HepG2 (cell line): ENCODE measurements around the gene ZNF771. TPM values are rescaled to one million over a fixed set of nuclear protein-coding genes. Genes with fewer than 3 reads are reported as not detected.

Experiments
- ATF7-NPFF ChIP-seq: sonication (generic); formaldehyde crosslinking; IDR thresholded peaks from 2 replicates; pipeline ENCODE4 v1.8.1; 2023; ENCODE audit warnings: mild to moderate bottlenecking, low read depth, missing genetic modification reagents, moderate library complexity
- MAFG ChIP-seq: sonication (generic); formaldehyde crosslinking; IDR thresholded peaks from 2 replicates; pipeline ENCODE4 v1.5.1; 2020; ENCODE audit warnings: mild to moderate bottlenecking, missing genetic modification reagents
- MTERF4 ChIP-seq: sonication (generic); formaldehyde crosslinking; IDR thresholded peaks from 2 replicates; pipeline ENCODE4 v1.8.0; 2023; ENCODE audit warnings: mild to moderate bottlenecking, missing genetic modification reagents
- PHF8 ChIP-seq: sonication (generic); formaldehyde crosslinking; IDR thresholded peaks from 2 replicates; pipeline ENCODE4 v1.5.0; 2020; ENCODE audit warnings: missing genetic modification reagents
- REST ChIP-seq, 2 experiments: IDR thresholded peaks; 2 replicates each; pipeline ENCODE4 v1.6.1; 2011 to 2012; ENCODE audit warnings: low read length in 2 of 2, borderline replicate concordance in 1 of 2, low read depth in 1 of 2, mild to moderate bottlenecking in 1 of 2, moderate library complexity in 1 of 2
- ZBTB1 ChIP-seq: sonication (generic); formaldehyde crosslinking; IDR thresholded peaks from 2 replicates; pipeline ENCODE4 v1.4.0; 2020; ENCODE audit warnings: missing genetic modification reagents, borderline replicate concordance
- ZBTB3 ChIP-seq: sonication (generic); formaldehyde crosslinking; IDR thresholded peaks from 2 replicates; pipeline ENCODE4 v1.4.0; 2020; ENCODE audit warnings: low read depth, mild to moderate bottlenecking, moderate library complexity, missing genetic modification reagents, borderline replicate concordance
- ZFP1 ChIP-seq: IDR thresholded peaks from 2 replicates; pipeline ENCODE4 v1.6.1; 2016
- ZNF264 ChIP-seq: sonication (generic); formaldehyde crosslinking; IDR thresholded peaks from 2 replicates; pipeline ENCODE4 v1.4.0; 2020; ENCODE audit warnings: missing genetic modification reagents
- ZNF446 ChIP-seq: sonication (generic); formaldehyde crosslinking; IDR thresholded peaks from 2 replicates; pipeline ENCODE4 v1.5.0; 2020; ENCODE audit warnings: mild to moderate bottlenecking, missing genetic modification reagents
- ZNF564 ChIP-seq: sonication (generic); formaldehyde crosslinking; IDR thresholded peaks from 2 replicates; pipeline ENCODE4 v1.8.1; 2023; ENCODE audit warnings: mild to moderate bottlenecking, missing genetic modification reagents
- ZNF720 ChIP-seq: sonication (generic); formaldehyde crosslinking; IDR thresholded peaks from 2 replicates; pipeline ENCODE4 v1.4.0; 2020; ENCODE audit warnings: missing genetic modification reagents
- ZNF782 ChIP-seq: sonication (generic); formaldehyde crosslinking; IDR thresholded peaks from 2 replicates; pipeline ENCODE4 v1.4.0; 2020; ENCODE audit warnings: missing genetic modification reagents, mild to moderate bottlenecking, borderline replicate concordance
- ZNF816 ChIP-seq: sonication (generic); formaldehyde crosslinking; IDR thresholded peaks from 2 replicates; pipeline ENCODE4 v1.8.0; 2022; ENCODE audit warnings: missing genetic modification reagents, mild to moderate bottlenecking, borderline replicate concordance
- ZSCAN29 ChIP-seq: sonication (generic); formaldehyde crosslinking; conservative IDR thresholded peaks from 2 replicates; pipeline ENCODE4 v1.4.0; 2020; ENCODE audit warnings: mild to moderate bottlenecking, missing genetic modification reagents
- polyA plus RNA-seq, 8 experiments: library from polyadenylated mRNA; depleted of rRNA in 3 of 8; stranded (reverse) in 7 of 8; unstranded in 1 of 8; fragments of >200 nt; fragmentation: Illumina TruSeq in 4 of 8; extraction: Trizol in 4 of 8; gene quantifications; 2 replicates each; pipeline versions ENCODE4 v1.2.1 to v1.2.3, GENCODE V29; 2011 to 2016; ENCODE audit warnings: low read depth in 4 of 8, missing spikeins in 1 of 8, mixed read lengths in 1 of 8; ENCODE audit not compliant: insufficient read depth in 1 of 8
- total RNA-seq, 5 experiments: library from RNA; depleted of rRNA; stranded (reverse); fragments of >200 nt; fragmentation: Illumina TruSeq; extraction: Trizol; gene quantifications; 2 replicates each; pipeline ENCODE4 v1.2.3, GENCODE V29; 2016; ENCODE audit warnings: low read depth in 1 of 5
- TF ChIP-seq, protein P1 (sequence below): sonication (generic); formaldehyde crosslinking; IDR thresholded peaks from 2 replicates; pipeline ENCODE4 v1.5.1; 2020; ENCODE audit warnings: missing genetic modification reagents, mild to moderate bottlenecking, borderline replicate concordance
- TF ChIP-seq, protein P2 (sequence below): IDR thresholded peaks from 2 replicates; pipeline ENCODE4 v1.6.1; 2018; ENCODE audit warnings: missing genetic modification reagents, mild to moderate bottlenecking, missing compliant biosample characterization
- TF ChIP-seq, protein P3 (sequence below): sonication (generic); formaldehyde crosslinking; IDR thresholded peaks from 2 replicates; pipeline ENCODE4 v1.4.0; 2020; ENCODE audit warnings: missing genetic modification reagents
- TF ChIP-seq, protein P4 (sequence below): IDR thresholded peaks from 2 replicates; pipeline ENCODE4 v1.6.1; 2018; ENCODE audit warnings: missing genetic modification reagents

The ZNF771 gene
- total and polyA plus RNA-seq, 2 of the 13 experiments (the other 11 are each of a cell fraction or from before 2014, with no cell fraction given): 5.0 to 11.8 TPM

GRCh38 chr16:30449116-30449435 is 41.7 kb downstream of the ZNF771 start (continued):
- TF ChIP-seq, protein P1, sequence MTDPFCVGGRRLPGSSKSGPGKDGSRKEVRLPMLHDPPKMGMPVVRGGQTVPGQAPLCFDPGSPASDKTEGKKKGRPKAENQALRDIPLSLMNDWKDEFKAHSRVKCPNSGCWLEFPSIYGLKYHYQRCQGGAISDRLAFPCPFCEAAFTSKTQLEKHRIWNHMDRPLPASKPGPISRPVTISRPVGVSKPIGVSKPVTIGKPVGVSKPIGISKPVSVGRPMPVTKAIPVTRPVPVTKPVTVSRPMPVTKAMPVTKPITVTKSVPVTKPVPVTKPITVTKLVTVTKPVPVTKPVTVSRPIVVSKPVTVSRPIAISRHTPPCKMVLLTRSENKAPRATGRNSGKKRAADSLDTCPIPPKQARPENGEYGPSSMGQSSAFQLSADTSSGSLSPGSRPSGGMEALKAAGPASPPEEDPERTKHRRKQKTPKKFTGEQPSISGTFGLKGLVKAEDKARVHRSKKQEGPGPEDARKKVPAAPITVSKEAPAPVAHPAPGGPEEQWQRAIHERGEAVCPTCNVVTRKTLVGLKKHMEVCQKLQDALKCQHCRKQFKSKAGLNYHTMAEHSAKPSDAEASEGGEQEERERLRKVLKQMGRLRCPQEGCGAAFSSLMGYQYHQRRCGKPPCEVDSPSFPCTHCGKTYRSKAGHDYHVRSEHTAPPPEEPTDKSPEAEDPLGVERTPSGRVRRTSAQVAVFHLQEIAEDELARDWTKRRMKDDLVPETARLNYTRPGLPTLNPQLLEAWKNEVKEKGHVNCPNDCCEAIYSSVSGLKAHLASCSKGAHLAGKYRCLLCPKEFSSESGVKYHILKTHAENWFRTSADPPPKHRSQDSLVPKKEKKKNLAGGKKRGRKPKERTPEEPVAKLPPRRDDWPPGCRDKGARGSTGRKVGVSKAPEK (CRISPR knock-in tag): 0 out of 2 replicates have a peak, but pooled peaks have one; percentile 51
- TF ChIP-seq ZNF564 (CRISPR knock-in tag) (no peak), ZNF782 (CRISPR knock-in tag) (no peak), MTERF4 (CRISPR knock-in tag) (no peak), ZFP1 (CRISPR knock-in tag) (0 out of 2 replicates have a peak, but pooled peaks have one; percentile 29), ZSCAN29 (0 out of 2 replicates have a peak, but pooled peaks have one; percentile 66), ZNF264 (CRISPR knock-in tag) (no peak), ZNF446 (CRISPR knock-in tag) (no peak), ZBTB3 (CRISPR knock-in tag) (peak; percentile 93; the same call in 1 of the 2 replicates), ZNF720 (CRISPR knock-in tag) (0 out of 2 replicates have a peak, but pooled peaks have one; percentile 59), REST (IDR thresholded peaks at IDR 0.05; ENCODE audit: borderline replicate concordance in 1 of 2, low read depth in 1 of 2, low read length in 2 of 2) (peak in 1 of 2 experiments; percentile 59; a peak in 1 of 4 replicates), PHF8 (CRISPR knock-in tag) (peak; percentile 17; the same call in 1 of the 2 replicates), ATF7-NPFF (CRISPR knock-in tag) (no peak), ZNF816 (CRISPR knock-in tag) (no peak), MAFG (CRISPR knock-in tag) (no peak), ZBTB1 (CRISPR knock-in tag) (no peak)
- TF ChIP-seq, protein P2, sequence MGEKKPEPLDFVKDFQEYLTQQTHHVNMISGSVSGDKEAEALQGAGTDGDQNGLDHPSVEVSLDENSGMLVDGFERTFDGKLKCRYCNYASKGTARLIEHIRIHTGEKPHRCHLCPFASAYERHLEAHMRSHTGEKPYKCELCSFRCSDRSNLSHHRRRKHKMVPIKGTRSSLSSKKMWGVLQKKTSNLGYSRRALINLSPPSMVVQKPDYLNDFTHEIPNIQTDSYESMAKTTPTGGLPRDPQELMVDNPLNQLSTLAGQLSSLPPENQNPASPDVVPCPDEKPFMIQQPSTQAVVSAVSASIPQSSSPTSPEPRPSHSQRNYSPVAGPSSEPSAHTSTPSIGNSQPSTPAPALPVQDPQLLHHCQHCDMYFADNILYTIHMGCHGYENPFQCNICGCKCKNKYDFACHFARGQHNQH (CRISPR knock-in tag): peak; percentile 77
- TF ChIP-seq, protein P3, sequence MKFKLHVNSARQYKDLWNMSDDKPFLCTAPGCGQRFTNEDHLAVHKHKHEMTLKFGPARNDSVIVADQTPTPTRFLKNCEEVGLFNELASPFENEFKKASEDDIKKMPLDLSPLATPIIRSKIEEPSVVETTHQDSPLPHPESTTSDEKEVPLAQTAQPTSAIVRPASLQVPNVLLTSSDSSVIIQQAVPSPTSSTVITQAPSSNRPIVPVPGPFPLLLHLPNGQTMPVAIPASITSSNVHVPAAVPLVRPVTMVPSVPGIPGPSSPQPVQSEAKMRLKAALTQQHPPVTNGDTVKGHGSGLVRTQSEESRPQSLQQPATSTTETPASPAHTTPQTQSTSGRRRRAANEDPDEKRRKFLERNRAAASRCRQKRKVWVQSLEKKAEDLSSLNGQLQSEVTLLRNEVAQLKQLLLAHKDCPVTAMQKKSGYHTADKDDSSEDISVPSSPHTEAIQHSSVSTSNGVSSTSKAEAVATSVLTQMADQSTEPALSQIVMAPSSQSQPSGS (CRISPR knock-in tag): peak; percentile 77
- TF ChIP-seq, protein P4, sequence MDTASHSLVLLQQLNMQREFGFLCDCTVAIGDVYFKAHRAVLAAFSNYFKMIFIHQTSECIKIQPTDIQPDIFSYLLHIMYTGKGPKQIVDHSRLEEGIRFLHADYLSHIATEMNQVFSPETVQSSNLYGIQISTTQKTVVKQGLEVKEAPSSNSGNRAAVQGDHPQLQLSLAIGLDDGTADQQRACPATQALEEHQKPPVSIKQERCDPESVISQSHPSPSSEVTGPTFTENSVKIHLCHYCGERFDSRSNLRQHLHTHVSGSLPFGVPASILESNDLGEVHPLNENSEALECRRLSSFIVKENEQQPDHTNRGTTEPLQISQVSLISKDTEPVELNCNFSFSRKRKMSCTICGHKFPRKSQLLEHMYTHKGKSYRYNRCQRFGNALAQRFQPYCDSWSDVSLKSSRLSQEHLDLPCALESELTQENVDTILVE (CRISPR knock-in tag): peak; percentile 83
